K562 (cell line): ENCODE data around the gene C1orf50. TPM values are rescaled to one million over a fixed set of nuclear protein-coding genes. Genes with fewer than 3 reads are reported as not detected.

ENCODE experiments used
- ATAC-seq: fragments of 200-7000 bp; cut with Tn5 transposase; 3 replicates; pipeline ENCODE4 v1.9.1; 2020; ENCODE audit warnings: moderate library complexity
- BruUV-seq: library from RNA; stranded (reverse); fragments of 400-500 nt; replicated peaks from 2 replicates; lab custom pipeline; 2021; lab: Mats Ljungman, UMichigan
- CTCF ChIA-PET: fragments of 300-600 bp; formaldehyde crosslinking; extraction: SDS; loops from one replicate; lab custom pipeline; 2021; ENCODE audit warnings: low intra/inter-chr PET ratio; lab: Yijun Ruan, JAX
- POLR2A ChIA-PET: fragments of 300-600, 350-650 bp; sonication (Branson Sonifier 250); formaldehyde crosslinking; extraction: SDS; loops from one replicate; lab custom pipeline; 2021; ENCODE audit warnings: antibody characterized with exemption, inconsistent platforms; lab: Yijun Ruan, JAX
- DNase-seq, 4 experiments: peaks; one replicate each; pipeline versions ENCODE4 v3.0.0 to v3.0.0-alpha.2; 2011 to 2018; ENCODE audit warnings: low spot score in 3 of 4, mixed read lengths in 3 of 4; ENCODE audit errors: extremely low read depth in 1 of 4
- FAIRE-seq: peaks from 2 replicates; lab custom pipeline; 2011; peaks lifted over from hg19 to GRCh38; lab: Jason Lieb, UNC
- H2AFZ ChIP-seq: 2 replicates; pipeline ENCODE4 v1.6.0; 2011; ENCODE audit warnings: low read depth, low read length, control low read depth, inconsistent platforms
- H3K27ac ChIP-seq: fragments of 200-600 bp; 3 replicates; pipeline ENCODE4 v1.8.0; 2011; ENCODE audit warnings: low read depth, mild to moderate bottlenecking, control low read depth, inconsistent platforms, low read length, moderate library complexity, mixed read lengths; ENCODE audit errors: extremely low read depth
- H3K27me3 ChIP-seq, 2 experiments: fragments of 300-600 bp in 1 of 2; 2 replicates in 1 of 2; 3 replicates in 1 of 2; pipeline versions ENCODE4 v1.6.0 to v1.8.0; 2011; ENCODE audit warnings: inconsistent platforms in 2 of 2, low read length in 2 of 2, mild to moderate bottlenecking in 1 of 2, mixed read lengths in 1 of 2, moderate library complexity in 1 of 2; ENCODE audit not compliant: control insufficient read depth in 2 of 2, insufficient read depth in 2 of 2
- H3K36me3 ChIP-seq: fragments of 300-600 bp; 3 replicates; pipeline ENCODE4 v1.8.0; 2011; ENCODE audit warnings: mild to moderate bottlenecking, low read length, inconsistent platforms; ENCODE audit not compliant: control insufficient read depth, insufficient read depth
- H3K4me1 ChIP-seq, 2 experiments: fragments of 200-600 bp in 1 of 2; replicated peaks in 1 of 2; 2 replicates in 1 of 2; 3 replicates in 1 of 2; pipeline versions ENCODE4 v1.5.1 to v1.8.0; 2011; ENCODE audit warnings: inconsistent platforms in 2 of 2, low read length in 2 of 2, mild to moderate bottlenecking in 1 of 2, mixed read lengths in 1 of 2, moderate library complexity in 1 of 2; ENCODE audit not compliant: control insufficient read depth in 2 of 2, insufficient read depth in 2 of 2
- H3K4me2 ChIP-seq: 2 replicates; pipeline ENCODE4 v1.6.1; 2011; ENCODE audit warnings: low read length, control low read depth, inconsistent platforms, mixed read lengths; ENCODE audit not compliant: insufficient read depth
- H3K4me3 ChIP-seq: fragments of 200-600 bp; sonication (generic), shearing (Covaris generic); 2 replicates; pipeline ENCODE4 v1.5.1; 2016; ENCODE audit warnings: control low read depth, inconsistent platforms
- H3K79me2 ChIP-seq: fragments of 200-600 bp; 3 replicates; pipeline ENCODE4 v1.8.0; 2011; ENCODE audit warnings: low read length, inconsistent platforms; ENCODE audit not compliant: control insufficient read depth, insufficient read depth
- H3K9ac ChIP-seq, 2 experiments: 2 replicates each; pipeline versions ENCODE4 v1.6.0 to v1.6.1; 2011; ENCODE audit warnings: low read depth in 2 of 2, low read length in 2 of 2, control low read depth in 1 of 2, inconsistent platforms in 1 of 2, mild to moderate bottlenecking in 1 of 2, mixed read lengths in 1 of 2; ENCODE audit not compliant: insufficient read depth in 1 of 2
- H3K9me1 ChIP-seq: one replicate; pipeline ENCODE4 v1.6.0; 2011; ENCODE audit warnings: inconsistent platforms, mild to moderate bottlenecking, low read length, moderate library complexity; ENCODE audit not compliant: control insufficient read depth, insufficient read depth
- H3K9me3 ChIP-seq: replicated peaks from 2 replicates; pipeline ENCODE4 v1.5.1; 2011; ENCODE audit warnings: low read depth, low read length, inconsistent platforms; ENCODE audit not compliant: control insufficient read depth, insufficient read depth
- H4K20me1 ChIP-seq: replicated peaks from 2 replicates; pipeline ENCODE4 v1.6.1; 2011; ENCODE audit warnings: low read length, inconsistent platforms, mixed read lengths; ENCODE audit not compliant: control insufficient read depth, insufficient read depth
- CCAR2 ChIP-seq: fragments of 200-400 bp; formaldehyde crosslinking; IDR thresholded peaks from 2 replicates; pipeline ENCODE4 v1.6.1; 2017; ENCODE audit warnings: mild to moderate bottlenecking, low read depth, low read length
- CREB3L1 ChIP-seq: fragments of 450-650 bp; IDR thresholded peaks from 2 replicates; pipeline ENCODE4 v1.6.1; 2014; ENCODE audit warnings: low read depth, mild to moderate bottlenecking, moderate library complexity, borderline replicate concordance
- FOXM1 ChIP-seq, 2 experiments: fragments of 450-650 bp in 1 of 2; sonication (generic) in 1 of 2; formaldehyde crosslinking in 1 of 2; IDR thresholded peaks; 2 replicates each; pipeline versions ENCODE4 v1.6.1 to v1.9.0; 2017 to 2022; ENCODE audit warnings: low read depth in 2 of 2, mild to moderate bottlenecking in 2 of 2, missing genetic modification reagents in 1 of 2, moderate library complexity in 1 of 2
- GATA2 ChIP-seq: sonication (generic); formaldehyde crosslinking; IDR thresholded peaks from 2 replicates; pipeline ENCODE4 v1.4.0; 2020; ENCODE audit warnings: mild to moderate bottlenecking, missing genetic modification reagents
- MEF2D ChIP-seq: conservative IDR thresholded peaks from 2 replicates; pipeline ENCODE4 v1.6.1; 2016; ENCODE audit warnings: low read depth, missing genetic modification characterization, missing compliant biosample characterization
- WGBS: fragments of 100-300 bp; shearing (Covaris generic); methylation state at CpG from one replicate; pipeline ENCODE4 v1.1.6; 2016; ENCODE audit warnings: low coverage, mixed read lengths; ENCODE audit not compliant: insufficient coverage; ENCODE audit errors: missing lambda C conversion rate; 5-methylcytosine and 5-hydroxymethylcytosine counted together
- in situ Hi-C: fragments of 300-500 bp; cut with MboI; formaldehyde crosslinking; loops from 4 replicates; pipeline ENCODE4 v1.15.0; 2018; ENCODE audit warnings: inconsistent platforms, mixed read lengths
- intact Hi-C: fragments of 100-400 bp; cut with micrococcal nuclease; formaldehyde crosslinking; loops from 2 replicates; pipeline ENCODE4 v1.14.2; 2022
- polyA plus RNA-seq, 8 experiments: library from polyadenylated mRNA; depleted of rRNA in 4 of 8; stranded (reverse) in 5 of 8; unstranded in 3 of 8; fragments of >200 nt; fragmentation: Nextera tagmentation in 2 of 8; fragmentation: Illumina TruSeq in 1 of 8; extraction: Ambion mirVana in 2 of 8; extraction: Trizol in 1 of 8; gene quantifications; 2 replicates each; pipeline versions ENCODE4 v1.2.1 to v1.2.3, GENCODE V29; 2011 to 2014; ENCODE audit warnings: inconsistent platforms in 1 of 8, missing spikeins in 1 of 8
- total RNA-seq, 7 experiments: library from RNA; depleted of rRNA in 6 of 7; stranded (reverse); fragments of >200 nt in 6 of 7; fragmentation: Illumina TruSeq in 2 of 7; extraction: Trizol in 2 of 7; gene quantifications; 2 replicates each; pipeline versions ENCODE4 v1.2.1 to v1.2.3, GENCODE V29; 2011 to 2021; ENCODE audit warnings: low replicate concordance in 1 of 7
- TF ChIP-seq, protein P1 (sequence below): fragments of 450-650 bp; IDR thresholded peaks from 2 replicates; pipeline ENCODE4 v1.6.1; 2016

C1orf50 gene
- total and polyA plus RNA-seq, 9 of the 15 experiments (the other 6 are each of a cell fraction or from before 2014, with no cell fraction given), result 0.55 to 13.9 (median 5.2) TPM

- TF ChIP-seq CCAR2, result no peak
- no peak for TF ChIP-seq FOXM1 (IDR thresholded peaks at IDR 0.05; ENCODE audit: low read depth)
- TF ChIP-seq FOXM1 (CRISPR knock-in tag; IDR thresholded peaks at IDR 0.05; ENCODE audit: low read depth), result no peak
Observed at GRCh38 chr1:42773420-42773819, 6.4 kb downstream of the C1orf50 start (continued).

- no TSS peak for BruUV-seq
- peaks cover 82% of the 10 kb centered on the region for H3K36me3 ChIP-seq
- H3K4me1 ChIP-seq, result no peaks in the 10 kb centered on the region
- in situ Hi-C loops, result loop anchor here (5.0 kb wide), 1 partner anchor 297 kb away; no protein-coding TSS in a partner anchor
- peaks cover 24% of the 10 kb centered on the region for H3K79me2 ChIP-seq
- no peak overlapping the region for H2AFZ ChIP-seq
- CTCF ChIA-PET, result interaction anchor here (1.8 kb wide), 1 partner anchor 299 kb away, joined by 6 read pairs; no protein-coding TSS in a partner anchor
- H3K4me2 ChIP-seq, result no peak overlapping the region
- POLR2A ChIA-PET, result no interaction called here
- no peak overlapping the region for H3K27ac ChIP-seq
- DNase-seq (no peak), FAIRE-seq (no peak), ATAC-seq (no peak)
- H3K9ac ChIP-seq, result no peak overlapping the region
- no peaks in the 10 kb centered on the region for H3K9me1 ChIP-seq
- TF ChIP-seq MEF2D (no peak), GATA2 (CRISPR knock-in tag) (no peak), CREB3L1 (no peak)
- TF ChIP-seq, protein P1, sequence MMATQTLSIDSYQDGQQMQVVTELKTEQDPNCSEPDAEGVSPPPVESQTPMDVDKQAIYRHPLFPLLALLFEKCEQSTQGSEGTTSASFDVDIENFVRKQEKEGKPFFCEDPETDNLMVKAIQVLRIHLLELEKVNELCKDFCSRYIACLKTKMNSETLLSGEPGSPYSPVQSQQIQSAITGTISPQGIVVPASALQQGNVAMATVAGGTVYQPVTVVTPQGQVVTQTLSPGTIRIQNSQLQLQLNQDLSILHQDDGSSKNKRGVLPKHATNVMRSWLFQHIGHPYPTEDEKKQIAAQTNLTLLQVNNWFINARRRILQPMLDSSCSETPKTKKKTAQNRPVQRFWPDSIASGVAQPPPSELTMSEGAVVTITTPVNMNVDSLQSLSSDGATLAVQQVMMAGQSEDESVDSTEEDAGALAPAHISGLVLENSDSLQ, result peak; percentile 56
- WGBS, result 73% methylated on average over 5 of the region's 5 CpGs
- no peaks in the 10 kb centered on the region for H3K27me3 ChIP-seq
- intact Hi-C loops, result no loop called here
- H3K4me3 ChIP-seq, result no peak overlapping the region
- H3K9me3 ChIP-seq, result no peaks in the 10 kb centered on the region
- no peaks in the 10 kb centered on the region for H4K20me1 ChIP-seq
Observed at GRCh38 chr1:42774928-42775526, 8.0 kb downstream of the C1orf50 start.
